Measurements from ENCODE around the gene TIMP3.

DNA sequence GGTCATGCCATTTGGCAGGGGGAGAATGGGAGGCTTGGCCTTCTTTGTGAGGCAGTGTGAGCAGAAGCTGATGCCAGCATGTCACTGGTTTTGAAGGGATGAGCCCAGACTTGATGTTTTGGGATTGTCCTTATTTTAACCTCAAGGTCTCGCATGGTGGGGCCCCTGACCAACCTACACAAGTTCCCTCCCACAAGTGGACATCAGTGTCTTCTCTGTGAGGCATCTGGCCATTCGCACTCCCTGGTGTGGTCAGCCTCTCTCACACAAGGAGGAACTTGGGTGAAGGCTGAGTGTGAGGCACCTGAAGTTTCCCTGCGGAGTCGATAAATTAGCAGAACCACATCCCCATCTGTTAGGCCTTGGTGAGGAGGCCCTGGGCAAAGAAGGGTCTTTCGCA, 59.8 kb downstream of the TIMP3 start:
- TF ChIP-seq, protein P1, sequence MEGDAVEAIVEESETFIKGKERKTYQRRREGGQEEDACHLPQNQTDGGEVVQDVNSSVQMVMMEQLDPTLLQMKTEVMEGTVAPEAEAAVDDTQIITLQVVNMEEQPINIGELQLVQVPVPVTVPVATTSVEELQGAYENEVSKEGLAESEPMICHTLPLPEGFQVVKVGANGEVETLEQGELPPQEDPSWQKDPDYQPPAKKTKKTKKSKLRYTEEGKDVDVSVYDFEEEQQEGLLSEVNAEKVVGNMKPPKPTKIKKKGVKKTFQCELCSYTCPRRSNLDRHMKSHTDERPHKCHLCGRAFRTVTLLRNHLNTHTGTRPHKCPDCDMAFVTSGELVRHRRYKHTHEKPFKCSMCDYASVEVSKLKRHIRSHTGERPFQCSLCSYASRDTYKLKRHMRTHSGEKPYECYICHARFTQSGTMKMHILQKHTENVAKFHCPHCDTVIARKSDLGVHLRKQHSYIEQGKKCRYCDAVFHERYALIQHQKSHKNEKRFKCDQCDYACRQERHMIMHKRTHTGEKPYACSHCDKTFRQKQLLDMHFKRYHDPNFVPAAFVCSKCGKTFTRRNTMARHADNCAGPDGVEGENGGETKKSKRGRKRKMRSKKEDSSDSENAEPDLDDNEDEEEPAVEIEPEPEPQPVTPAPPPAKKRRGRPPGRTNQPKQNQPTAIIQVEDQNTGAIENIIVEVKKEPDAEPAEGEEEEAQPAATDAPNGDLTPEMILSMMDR (IDR thresholded peaks at IDR 0.05), result no peak
- TF ChIP-seq POLR2AphosphoS5 (IDR thresholded peaks at IDR 0.05), result no peak

Data from gastroesophageal sphincter (tissue), 3 donors.